ENCODE data around the gene SLC4A4.
"Not testable (repeated sequence)": the region's sequence is repeated elsewhere in the genome, so short reads cannot be mapped to it uniquely, and the experiment has no call there.

The SLC4A4 gene

DNA sequence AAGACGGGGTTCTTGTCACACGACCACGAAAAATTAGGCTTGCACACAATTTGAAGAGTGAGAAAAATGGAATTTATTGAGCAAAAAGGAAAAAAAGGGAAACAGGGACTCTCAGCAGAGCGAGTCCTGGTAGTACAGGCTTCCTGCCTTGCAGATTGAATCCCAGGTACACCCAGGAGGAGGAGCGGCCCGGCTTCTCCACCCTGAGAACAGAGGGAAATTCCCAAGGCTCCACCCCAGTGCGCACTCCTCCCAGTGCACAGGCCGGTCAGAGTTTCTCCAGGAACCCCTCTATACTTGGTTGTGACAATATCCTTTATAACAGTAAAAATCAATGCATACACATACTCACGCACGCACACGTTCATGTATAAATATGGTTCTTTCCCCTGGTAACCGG lies 22.0 kb downstream of the SLC4A4 start:
- DNase-seq: no peak

DNA sequence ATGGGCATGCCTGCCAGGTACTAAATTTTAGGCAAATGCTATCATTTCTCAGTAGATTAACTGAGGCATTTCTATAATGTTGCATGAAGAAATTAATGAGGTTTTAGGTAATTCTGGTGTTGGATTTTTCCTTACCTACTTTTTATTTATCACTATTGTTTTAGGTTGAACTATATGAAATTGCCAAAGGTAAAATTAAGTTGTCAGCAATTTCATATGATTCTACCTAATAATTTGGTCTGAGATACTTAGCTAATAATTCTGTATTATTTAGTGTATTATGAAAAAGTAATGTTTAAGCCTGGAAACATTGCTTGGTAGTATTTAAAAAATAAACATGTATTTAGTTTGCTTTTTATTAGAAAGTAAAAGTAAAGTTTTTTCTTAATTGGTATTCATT lies 22.7 kb downstream of the SLC4A4 start:
- DNase-seq: no peak

DNA sequence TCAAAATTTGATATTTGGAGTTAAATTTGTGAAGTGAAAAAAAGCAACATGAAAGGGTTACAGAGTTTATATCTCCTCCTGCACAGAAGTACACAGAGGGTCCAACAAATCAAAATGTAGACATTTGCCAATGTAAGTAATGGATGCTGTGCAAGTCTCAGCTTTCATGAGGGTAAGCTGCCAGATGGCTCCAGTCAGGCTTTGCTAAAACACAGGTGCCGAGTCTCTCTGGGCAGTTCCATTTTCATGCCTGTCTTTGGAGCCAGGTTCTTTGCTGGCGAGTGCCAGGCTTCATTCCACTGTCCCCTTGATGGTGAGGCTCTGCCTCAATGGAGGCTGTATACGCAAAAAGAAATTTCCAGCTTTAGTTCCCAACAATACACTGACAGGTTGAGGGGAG lies 27.9 kb downstream of the SLC4A4 start:
- DNase-seq: no peak

DNA sequence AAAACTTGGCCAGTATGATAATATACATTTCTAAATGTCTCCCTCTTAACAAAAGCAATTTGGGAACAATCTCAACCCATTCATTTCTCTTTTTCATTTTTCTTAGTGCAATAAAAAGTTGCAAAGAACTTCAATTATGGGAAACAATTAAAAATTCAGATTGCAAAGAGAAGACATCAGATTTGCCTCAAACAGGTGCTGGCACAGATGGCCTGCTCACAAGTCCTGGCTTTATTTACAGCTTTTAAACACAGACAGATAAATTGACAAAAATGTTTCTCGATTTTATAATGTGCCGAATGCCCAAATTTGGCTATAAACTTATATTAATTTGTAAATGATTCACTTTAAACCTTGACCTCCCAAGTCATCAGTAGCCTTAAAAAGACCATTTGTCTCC lies 28.7 kb downstream of the SLC4A4 start:
- no peak for DNase-seq

DNA sequence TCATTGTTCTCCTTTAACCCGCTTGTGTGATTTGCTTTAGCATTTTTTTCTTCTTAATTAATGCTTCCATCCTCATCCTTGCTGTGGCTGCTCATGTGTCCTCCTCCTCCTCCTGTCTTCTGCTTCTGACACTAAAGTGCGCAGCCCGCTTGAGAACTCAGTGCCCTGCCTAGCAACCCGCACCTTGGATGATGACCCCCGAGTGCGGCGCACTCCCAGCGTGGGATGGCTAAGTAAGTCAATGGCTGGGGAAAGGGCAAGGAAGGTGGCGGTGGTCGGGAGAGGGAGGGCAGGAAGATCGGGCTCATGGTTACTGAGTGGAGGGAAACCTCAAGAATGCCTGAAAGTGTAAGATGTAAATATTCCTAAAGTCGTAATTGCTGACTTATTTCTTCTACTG lies 30.1 kb downstream of the SLC4A4 start:
- no peak for DNase-seq

DNA sequence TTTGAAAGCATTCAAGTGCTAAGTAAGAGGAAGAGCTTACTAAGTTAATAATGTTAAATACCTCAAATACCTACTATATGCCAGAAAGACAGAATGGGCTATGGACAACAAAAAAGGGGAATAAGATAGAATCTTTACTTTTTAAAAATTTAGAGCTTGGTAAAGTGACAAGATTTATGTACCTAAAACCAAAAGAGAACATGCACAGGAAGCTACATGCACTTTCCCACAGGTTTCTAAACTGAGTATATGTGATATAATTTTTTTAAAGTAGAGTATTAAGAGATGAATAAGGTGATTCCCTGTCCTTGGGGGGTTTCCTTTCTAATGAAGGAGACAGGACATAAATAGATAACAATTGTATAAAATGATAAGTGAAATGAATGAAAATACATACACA lies 30.7 kb downstream of the SLC4A4 start:
- DNase-seq: no peak

DNA sequence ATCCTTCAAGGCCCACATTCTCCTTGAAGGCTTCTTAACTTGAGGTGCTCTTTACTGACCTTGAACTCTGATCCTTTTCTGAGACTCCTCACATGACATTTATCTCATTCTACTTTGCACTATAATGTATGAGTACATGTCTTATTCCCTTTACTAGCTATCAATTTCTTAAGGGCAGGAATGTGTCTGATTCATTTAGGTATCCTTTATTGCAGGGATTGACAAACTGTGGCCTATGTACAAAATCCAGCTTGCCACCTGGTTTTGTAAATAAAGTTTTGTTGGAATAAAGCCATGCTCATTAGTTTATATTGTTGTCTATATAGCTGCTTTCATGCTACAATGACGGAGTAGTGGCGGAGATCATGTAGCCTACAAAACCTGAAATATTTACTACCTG lies 36.7 kb downstream of the SLC4A4 start:
- DNase-seq: no peak

DNA sequence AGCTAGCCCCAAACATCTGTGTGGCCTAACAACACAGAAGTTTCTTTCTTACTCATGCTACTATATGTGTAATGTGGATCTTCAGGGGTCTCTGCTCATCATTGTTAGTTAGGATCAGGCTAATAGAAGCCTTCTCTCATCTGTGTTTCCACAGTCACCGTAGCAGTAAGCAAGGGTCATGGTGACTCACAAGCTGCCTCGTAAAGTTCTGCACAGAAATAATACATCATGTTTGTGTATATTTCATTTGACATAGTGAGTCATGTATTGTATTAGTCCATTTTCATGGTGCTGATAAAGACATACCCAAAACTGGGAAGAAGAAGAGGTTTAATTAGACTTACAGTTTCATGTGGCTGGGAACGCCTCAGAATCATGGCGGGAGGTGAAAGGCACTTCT lies 38.7 kb downstream of the SLC4A4 start:
- no peak for DNase-seq

DNA sequence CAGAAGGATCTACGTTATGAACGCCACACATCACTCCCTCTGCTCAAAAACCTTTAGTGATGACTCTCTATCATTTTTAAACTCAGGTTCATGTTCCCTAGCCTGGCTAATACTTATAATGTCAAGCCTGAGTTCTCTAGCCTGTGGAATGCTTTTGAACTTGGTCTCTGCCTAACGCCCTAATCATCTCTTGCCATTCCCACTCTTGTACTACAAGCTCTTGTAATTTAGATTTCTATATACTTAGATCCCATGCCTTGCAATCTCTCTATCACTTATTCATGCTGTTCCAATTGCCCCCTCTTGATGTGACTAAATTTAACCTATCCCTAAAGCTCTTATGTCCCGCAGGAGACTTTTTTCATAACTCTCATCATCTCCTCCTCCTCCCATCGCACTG lies 40.3 kb downstream of the SLC4A4 start:
- no peak for DNase-seq

DNA sequence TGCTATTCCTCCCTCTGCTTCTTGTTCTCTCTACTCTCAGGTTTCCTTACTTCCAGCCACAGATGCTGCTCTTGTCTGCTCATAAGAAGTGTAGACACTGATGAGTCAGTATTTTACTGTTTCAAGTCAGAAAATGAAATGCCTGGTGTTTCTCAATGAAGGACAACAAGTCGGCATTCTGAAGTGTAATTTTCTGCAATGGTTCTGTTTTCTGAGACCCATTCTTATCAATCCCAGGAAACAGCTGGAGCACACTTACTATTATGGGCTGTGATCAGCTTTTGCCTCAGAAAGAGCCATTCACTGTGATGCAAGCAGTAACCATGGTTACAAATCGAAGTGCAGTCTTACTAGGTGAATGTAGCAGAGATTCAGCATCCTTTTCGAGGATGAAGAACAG lies 42.0 kb downstream of the SLC4A4 start:
- no peak for DNase-seq

DNA sequence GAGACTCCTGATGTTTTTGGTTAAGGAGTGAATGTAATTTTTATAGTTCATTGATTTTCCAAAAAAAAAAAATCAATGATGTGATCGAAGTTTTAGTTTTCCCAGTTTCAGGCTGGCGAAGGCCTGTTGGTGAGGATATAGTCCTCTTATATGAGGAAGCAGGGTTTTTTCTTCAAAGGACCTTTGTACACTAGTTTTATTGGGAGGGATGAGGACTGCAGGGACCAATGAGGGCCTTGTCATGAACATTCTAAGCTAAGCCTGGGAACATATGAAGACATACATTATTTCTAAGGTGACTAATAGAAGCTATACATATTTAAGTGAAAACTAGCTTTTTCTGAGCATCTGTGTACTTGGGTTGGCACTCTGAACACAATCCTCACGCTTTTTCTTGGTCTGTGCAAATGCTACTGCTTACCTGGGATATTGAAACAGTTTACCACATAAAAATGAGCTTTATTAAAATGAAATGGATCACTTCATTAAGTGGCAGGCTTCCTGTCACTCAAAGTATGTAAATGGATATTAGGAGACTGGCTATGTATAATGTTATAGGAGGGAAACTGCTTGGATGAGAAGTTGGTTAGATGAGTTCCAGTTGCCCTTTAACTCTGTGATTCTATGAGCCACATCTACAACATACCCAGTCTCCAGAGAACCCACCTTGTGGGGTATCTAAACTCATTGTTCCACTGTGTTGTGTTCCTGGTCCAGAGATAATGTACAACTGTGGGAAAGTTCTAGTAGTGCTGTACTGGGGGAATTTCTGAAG lies 43.5 kb downstream of the SLC4A4 start:
- DNase-seq: no peak

DNA sequence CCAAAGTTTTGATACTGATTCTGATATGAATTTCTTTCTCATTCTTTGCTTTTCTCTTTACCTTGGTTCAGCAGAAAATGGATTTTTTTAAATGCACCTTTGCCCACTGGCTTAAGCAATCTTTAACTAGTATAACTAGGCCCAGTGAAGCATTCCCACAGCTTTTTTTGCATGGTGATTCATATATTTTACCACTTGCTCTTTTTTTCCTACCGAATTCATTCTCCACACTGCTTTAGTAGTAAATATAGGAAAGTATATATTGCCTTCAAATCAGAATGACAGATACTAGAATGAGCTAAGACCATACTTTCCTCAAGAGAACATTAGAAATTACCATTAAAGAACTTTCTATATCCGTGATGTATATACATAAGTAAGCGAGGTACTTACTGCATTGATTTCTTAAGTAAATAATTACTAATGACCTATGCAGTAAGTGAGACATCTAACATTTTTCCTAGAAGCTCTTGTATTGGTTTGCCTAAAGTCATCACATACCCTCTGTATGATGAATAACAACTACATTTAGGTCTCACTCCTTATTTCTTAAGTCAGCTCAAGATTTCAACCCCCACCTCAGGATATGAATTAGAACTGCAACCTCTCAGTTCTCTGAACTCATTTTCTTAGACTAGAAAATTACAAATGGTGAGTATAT lies 44.2 kb downstream of the SLC4A4 start:
- DNase-seq: no peak

DNA sequence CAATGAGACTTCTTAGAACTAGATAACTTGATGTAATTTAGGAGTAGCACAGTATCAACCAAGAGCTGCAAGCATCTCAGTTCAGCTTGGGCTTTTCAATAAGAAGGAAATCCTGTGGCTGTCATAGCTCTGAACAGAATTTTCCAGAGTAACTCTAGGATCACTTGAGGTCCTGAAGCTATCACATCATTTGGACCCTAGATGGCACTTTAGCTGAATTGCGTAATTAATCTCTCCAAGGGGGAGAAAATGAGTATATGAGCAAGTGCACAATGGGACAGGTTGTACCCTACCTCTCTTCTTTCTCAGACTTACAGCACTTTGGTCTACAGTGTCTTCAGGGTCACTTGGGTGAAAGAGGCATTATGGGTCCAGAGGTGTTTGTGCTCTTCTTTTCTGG lies 45.2 kb downstream of the SLC4A4 start:
- DNase-seq: no peak

DNA sequence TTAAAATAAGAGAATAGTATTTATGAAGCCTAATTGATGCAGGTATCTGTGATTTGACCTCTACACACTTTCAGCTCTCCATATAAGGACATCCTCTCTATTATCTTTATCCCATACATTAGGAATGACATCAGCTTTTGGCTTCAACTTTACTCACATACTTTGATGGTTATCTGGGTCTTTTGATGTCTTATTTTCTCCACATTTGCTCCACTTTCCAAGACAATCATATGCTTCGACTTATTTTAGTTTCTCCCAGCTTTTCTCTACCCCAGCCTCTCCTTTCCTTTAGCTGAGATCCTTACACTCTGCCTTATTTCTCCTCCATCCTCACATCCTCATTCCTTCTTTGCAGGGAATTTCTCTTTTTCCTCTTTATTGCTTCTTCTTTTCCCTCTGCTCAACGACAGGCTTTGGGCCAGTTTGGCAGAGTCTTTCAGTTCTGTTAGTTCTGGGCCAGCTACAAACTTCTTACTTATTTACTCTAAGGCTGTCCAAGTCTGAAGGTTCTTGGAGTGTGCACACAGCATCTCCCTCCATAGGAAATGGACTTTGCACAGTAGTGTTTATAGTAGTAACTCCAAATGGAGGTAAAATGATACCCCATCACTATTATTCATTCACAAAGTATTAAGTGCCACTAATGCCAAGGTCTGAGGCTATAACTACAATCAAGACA lies 50.5 kb downstream of the SLC4A4 start:
- no peak for DNase-seq

DNA sequence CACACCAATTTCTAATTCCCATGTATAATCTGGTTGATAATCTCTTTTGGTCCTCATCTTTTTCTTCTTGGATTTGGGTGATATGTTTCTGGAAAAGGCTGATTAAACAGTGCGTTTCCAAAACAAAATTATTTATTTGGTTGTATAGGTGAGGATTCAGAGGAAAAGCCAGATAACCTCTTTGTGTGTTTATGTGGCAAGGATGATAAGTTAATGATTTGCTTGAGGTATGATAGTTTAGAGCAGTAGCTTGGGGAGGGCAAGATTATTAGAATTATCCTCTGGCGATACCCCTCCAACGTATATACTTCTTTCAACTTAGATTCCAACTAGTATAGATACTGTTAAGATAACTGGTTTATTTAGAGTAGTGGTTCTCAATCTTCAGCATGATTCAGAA lies 53.3 kb downstream of the SLC4A4 start:
- no peak for DNase-seq

DNA sequence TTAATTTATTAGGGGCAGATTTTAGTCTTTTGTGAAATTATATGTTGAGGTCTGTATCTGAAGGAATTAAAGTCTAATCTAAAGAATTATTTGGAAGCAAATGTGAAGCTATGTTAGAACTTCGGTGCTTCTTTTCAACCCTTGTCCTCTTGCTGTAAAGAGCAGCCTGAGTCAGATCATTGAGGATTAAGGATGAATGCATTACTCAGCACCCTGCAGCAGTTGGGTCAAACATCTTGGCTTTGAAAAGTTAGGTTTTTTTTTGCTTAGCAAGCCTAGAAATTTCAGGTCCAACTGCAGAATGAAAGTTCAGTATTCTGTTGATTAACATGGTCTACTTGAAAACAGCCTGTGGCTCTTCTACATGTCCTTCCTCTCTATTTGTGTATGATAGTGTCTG lies 57.6 kb downstream of the SLC4A4 start:
- no peak for DNase-seq

DNA sequence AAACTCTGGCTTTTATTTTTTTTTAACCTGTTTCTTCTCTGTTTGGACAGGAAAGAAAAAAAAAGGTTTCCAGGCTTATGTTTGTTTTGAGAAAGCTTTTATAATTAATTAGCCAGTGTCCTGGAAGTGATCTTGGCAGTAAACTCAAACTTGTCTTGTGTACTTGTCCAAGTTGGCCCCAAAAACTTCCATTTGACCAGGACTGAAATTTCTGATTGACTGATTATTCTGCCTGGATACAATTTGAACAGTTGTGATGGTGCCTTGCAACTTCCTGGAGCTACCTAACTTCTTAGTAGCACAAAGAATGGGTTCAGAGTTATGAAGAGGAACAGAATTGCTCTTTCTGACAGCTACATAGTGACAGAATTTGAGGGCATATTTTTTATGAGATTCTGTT lies 62.0 kb downstream of the SLC4A4 start:
- no peak for DNase-seq

DNA sequence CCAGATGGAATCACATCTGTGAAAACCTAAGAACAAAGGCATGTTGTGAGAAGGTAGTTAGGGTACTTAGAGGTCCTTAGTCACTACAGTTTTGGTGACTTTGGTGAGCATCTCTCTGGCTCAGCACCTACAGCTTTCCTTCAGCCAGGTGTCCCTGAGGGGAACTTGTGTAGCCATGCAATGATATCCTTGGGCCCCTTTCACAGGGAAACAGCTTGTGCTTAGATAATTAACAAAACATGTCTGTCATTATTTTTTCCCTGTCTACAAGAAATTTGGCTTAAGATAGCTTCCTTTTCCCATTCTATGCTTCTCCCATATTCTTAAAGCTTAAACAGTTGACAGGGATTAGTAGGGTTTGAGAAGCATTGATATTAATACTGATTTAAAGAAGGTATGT lies 63.8 kb downstream of the SLC4A4 start:
- DNase-seq: no peak

DNA sequence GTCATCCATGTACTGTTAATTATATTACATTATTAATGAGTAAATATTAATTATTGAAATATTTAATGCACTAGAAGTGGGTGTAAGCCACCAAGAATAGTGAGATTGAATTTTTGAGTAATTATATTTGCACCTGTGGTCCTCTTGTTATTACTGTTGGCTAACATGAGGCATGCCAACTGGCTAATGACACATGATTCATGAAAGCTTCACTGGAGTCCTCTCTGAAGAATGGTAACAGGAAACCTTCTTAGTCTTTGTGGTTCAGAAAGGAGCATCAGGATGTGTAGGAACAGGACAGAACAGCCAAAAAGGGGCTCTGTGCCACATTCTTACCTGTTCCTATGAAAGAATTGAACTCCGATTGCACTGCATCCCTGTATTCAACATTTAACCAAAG lies 65.2 kb downstream of the SLC4A4 start:
- no peak for DNase-seq

DNA sequence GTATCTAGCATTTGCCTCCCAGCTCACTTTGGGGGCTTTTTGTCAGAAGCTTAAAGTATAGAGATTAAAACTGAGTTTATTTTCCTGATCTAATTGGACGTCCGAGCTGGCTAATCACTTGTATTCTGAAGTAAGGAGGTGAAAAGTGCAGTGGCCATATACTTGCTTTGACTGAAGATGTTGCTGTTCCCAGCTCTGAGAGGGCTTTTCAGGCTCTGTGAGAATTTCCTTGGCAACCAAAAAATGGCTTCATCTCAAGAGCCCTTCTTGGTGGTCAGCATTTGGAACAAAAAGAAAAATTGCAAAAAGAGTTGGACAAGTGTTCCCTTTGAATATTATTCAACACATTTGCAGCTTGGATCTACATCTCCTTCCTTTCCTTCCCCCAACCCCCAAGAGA lies 67.0 kb downstream of the SLC4A4 start:
- no peak for DNase-seq

DNA sequence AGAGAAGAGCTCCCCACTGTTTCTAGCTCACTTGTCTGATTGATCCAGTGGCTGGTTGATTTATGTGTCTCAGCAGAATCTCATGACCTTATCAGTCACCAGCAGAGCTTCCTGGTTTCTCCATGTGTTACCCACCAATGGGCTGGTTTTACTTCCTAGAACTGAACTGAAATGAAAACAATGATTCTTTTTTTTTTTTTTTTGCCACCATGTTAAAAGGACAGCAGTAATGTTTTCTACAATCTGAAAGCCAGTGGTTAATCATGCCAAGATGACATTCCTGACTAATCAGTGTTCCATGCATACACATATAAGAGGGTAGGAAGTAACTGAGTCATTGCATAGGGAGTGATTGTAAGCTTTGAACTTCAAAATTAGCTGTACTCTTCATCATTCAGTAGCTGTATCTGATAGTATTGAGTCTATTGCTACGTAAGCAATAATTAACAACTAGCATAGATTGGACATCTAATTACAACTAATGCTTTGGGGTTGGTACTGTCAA lies 67.7 kb downstream of the SLC4A4 start:
- DNase-seq: no peak

DNA sequence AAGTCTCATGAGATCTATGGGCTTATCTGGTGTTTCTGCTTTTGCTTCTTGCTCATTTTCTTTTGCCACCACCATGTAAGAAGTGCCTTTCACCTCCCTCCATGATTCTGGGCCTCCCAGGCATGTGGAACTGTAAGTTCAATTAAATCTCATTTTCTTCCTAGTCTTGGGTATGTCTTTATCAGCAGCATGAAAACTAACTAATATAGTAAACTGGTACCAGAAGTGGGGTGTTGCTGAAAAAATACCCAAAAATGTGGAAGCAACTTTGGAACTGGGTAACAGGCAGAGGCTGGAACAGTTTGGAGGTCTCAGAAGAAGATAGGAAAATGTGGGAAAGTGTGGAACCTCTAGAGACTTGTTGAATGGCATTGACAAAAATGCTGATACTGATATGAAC lies 70.1 kb downstream of the SLC4A4 start:
- not testable (repeated sequence) for DNase-seq

DNA sequence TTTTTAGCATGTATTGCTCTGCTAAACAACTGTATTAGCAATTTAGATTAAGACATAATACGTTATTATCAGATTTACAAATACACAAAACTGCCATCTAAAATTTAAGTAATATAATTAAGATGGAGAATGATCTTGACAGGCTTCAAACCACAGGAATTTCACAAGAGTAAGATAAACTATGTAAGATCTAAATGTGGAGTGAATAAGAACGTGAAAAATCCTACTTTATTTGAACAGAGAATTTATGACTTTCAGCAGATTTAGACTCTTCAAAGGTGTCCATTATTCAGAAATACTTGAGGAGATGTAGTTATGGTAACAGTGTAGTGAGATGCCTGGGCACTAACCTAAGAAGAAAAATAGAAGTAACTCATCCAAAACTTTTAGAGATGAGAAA lies 73.2 kb downstream of the SLC4A4 start:
- no peak for DNase-seq

DNA sequence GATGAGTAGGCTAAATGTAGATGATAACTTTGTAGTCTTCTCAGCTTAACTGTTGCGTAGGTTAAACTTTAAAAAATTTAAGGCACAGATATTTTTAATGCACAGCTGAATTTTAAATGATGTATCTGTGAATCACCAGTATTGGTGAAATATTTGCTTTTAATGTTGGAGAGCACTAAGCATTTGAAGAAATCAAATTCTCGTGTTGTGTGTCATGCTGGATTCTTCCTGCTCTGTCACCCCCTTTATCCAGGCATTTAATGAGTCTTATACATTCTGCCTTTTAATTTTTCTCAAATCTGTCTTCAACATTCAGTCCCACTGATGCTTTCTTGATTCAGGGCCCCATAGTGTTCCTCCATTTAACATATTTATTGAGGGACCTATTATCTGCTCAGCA lies 76.7 kb downstream of the SLC4A4 start:
- DNase-seq: no peak

Measured in activated CD4-positive, alpha-beta T cell treated with anti-CD3 and anti-CD28 coated beads, Interleukin-2, amount 50 U/mL, for 1 hour (primary cell).